Activated CD4-positive, alpha-beta memory T cell treated with anti-CD3 and anti-CD28 coated beads for 36 hours (primary cell): ENCODE results near the gene ZNF556. TPM values are rescaled to one million over a fixed set of nuclear protein-coding genes. Genes with fewer than 3 reads are reported as not detected.
"Not testable (repeated sequence)": the region's sequence is repeated elsewhere in the genome, so short reads cannot be mapped to it uniquely, and the experiment has no call there.

Experiments
- CTCF ChIA-PET: fragments of 350-600 bp; sonication (Branson Sonifier 250); formaldehyde crosslinking; loops from one replicate; lab custom pipeline; 2021; ENCODE audit warnings: antibody characterized with exemption, inconsistent platforms; lab: Charles Lee
- POLR2A ChIA-PET: fragments of 350-600 bp; sonication (Branson Sonifier 250); formaldehyde crosslinking; loops from one replicate; lab custom pipeline; 2021; ENCODE audit warnings: antibody characterized with exemption; lab: Charles Lee
- DNase-seq: peaks from one replicate; pipeline ENCODE4 v3.0.0-alpha.2; 2020
- H3K27ac Mint-ChIP-seq: one replicate; pipeline ENCODE4 v1.8.0; 2021; ENCODE audit warnings: mixed read lengths
- H3K27me3 Mint-ChIP-seq: one replicate; pipeline ENCODE4 v1.8.0; 2021; ENCODE audit warnings: mixed read lengths
- H3K36me3 Mint-ChIP-seq: one replicate; pipeline ENCODE4 v1.8.0; 2021; ENCODE audit warnings: mixed read lengths
- H3K4me1 Mint-ChIP-seq: one replicate; pipeline ENCODE4 v1.8.0; 2021; ENCODE audit warnings: low read depth, mixed read lengths
- H3K4me3 Mint-ChIP-seq: one replicate; pipeline ENCODE4 v1.8.0; 2021; ENCODE audit warnings: mild to moderate bottlenecking, mixed read lengths
- H3K9me3 Mint-ChIP-seq: one replicate; pipeline ENCODE4 v1.8.0; 2021; ENCODE audit warnings: mixed read lengths
- intact Hi-C: fragments of 100-400 bp; cut with micrococcal nuclease; formaldehyde crosslinking; loops from one replicate; pipeline ENCODE4 v1.15.1; 2023
- total RNA-seq, 2 experiments: library from RNA; stranded (reverse); gene quantifications; one replicate each; pipeline ENCODE4 v1.2.3, GENCODE V29; 2021

Gene ZNF556
- total RNA-seq, 2 experiments from 2014 or later: not detected

GRCh38 chr19:2887391-2887914 lies 20.3 kb downstream of the ZNF556 start:
- ChIA-PET POLR2A (no interaction called here), CTCF (interaction anchor here (0.6 to 3.1 kb wide), 23 partner anchors 12 to 239 kb away, joined by 3 to 34 read pairs (median 4); partner anchors contain the start of genes ZNF57 and ZNF77)
- intact Hi-C loops: loop anchor here (2.0 to 5.0 kb wide), 2 partner anchors 63 to 215 kb away; no protein-coding TSS in a partner anchor
- no peak overlapping the region for H3K27ac Mint-ChIP-seq
- no peaks in the 10 kb centered on the region for H3K27me3 Mint-ChIP-seq
- peaks cover 9% of the 10 kb centered on the region for H3K4me1 Mint-ChIP-seq
- no peaks in the 10 kb centered on the region for H3K36me3 Mint-ChIP-seq
- DNase-seq: no peak
- H3K9me3 Mint-ChIP-seq: no peaks in the 10 kb centered on the region
- no peak overlapping the region for H3K4me3 Mint-ChIP-seq

GRCh38 chr19:2888731-2889224 lies 21.6 kb downstream of the ZNF556 start:
- peak overlapping the region; percentile 70 for H3K27ac Mint-ChIP-seq
- H3K36me3 Mint-ChIP-seq: no peaks in the 10 kb centered on the region
- H3K4me1 Mint-ChIP-seq: peaks cover 9% of the 10 kb centered on the region
- ChIA-PET CTCF (interaction anchor here (0.5 to 3.1 kb wide), 5 partner anchors 19 to 215 kb away, joined by 3 to 34 read pairs (median 7); no protein-coding TSS in a partner anchor), POLR2A (no interaction called here)
- intact Hi-C loops: loop anchor here (5.0 kb wide), 1 partner anchor 214 kb away; no protein-coding TSS in a partner anchor
- H3K9me3 Mint-ChIP-seq: no peaks in the 10 kb centered on the region
- DNase-seq: peak; percentile 86
- no peaks in the 10 kb centered on the region for H3K27me3 Mint-ChIP-seq
- H3K4me3 Mint-ChIP-seq: peak overlapping the region; percentile 71

GRCh38 chr19:2890531-2890930 lies 23.4 kb downstream of the ZNF556 start:
- POLR2A ChIA-PET: not testable (repeated sequence)

GRCh38 chr19:2896694-2897093 lies 29.6 kb downstream of the ZNF556 start:
- intact Hi-C loops: no loop called here
- H3K4me3 Mint-ChIP-seq: no peak overlapping the region

More at GRCh38 chr19:2890531-2890930, 23.4 kb downstream of the ZNF556 start:
- CTCF ChIA-PET, H3K4me3 Mint-ChIP-seq, DNase-seq, H3K4me1 Mint-ChIP-seq, H3K27me3 Mint-ChIP-seq, H3K36me3 Mint-ChIP-seq, H3K27ac Mint-ChIP-seq, intact Hi-C loops, H3K9me3 Mint-ChIP-seq: not testable (repeated sequence)

GRCh38 chr19:2900296-2901252 lies 33.4 kb downstream of the ZNF556 start, which contains the start of gene ZNF57:
TSS of gene ZNF57 (plus strand) at chr19:2900928. CDS start at chr19:2901046, 118 bp downstream.
- intact Hi-C loops: loop anchor here (1.0 to 5.0 kb wide), 4 partner anchors 12 to 115 kb away; partner anchors contain the start of genes THOP1, ZNF555 and ZNF77
- Mint-ChIP-seq H3K9me3 (peaks cover 22% of the 10 kb centered on the region), H3K4me1 (peaks cover 20% of the 10 kb centered on the region), H3K27me3 (no peaks in the 10 kb centered on the region), H3K4me3 (peak within 1 kb of the TSS; percentile 98), H3K27ac (peak within 1 kb of the TSS; percentile 84), H3K36me3 (peaks cover 2% of the 10 kb centered on the region)
- CTCF ChIA-PET: interaction anchor here (0.6 to 1.4 kb wide), 8 partner anchors 12 to 384 kb away, joined by 3 to 8 read pairs (median 4); partner anchors contain the start of gene ZNF555
- DNase-seq: peak; percentile 99
- POLR2A ChIA-PET: interaction anchor here (0.7 to 1.9 kb wide), 4 partner anchors 8 to 135 kb away, joined by 3 to 14 read pairs (median 4); no protein-coding TSS in a partner anchor

More at GRCh38 chr19:2896694-2897093, 29.6 kb downstream of the ZNF556 start:
- peaks cover 7% of the 10 kb centered on the region for H3K4me1 Mint-ChIP-seq
- no peak for DNase-seq
- H3K27ac Mint-ChIP-seq: no peak overlapping the region
- ChIA-PET CTCF (interaction anchor here (0.6 kb wide), 1 partner anchor 66 kb away, joined by 3 read pairs; no protein-coding TSS in a partner anchor), POLR2A (no interaction called here)
- H3K27me3 Mint-ChIP-seq: no peaks in the 10 kb centered on the region
- peaks cover 22% of the 10 kb centered on the region for H3K9me3 Mint-ChIP-seq
- H3K36me3 Mint-ChIP-seq: peaks cover 2% of the 10 kb centered on the region

GRCh38 chr19:2902590-2903218 lies 35.6 kb downstream of the ZNF556 start:
- peaks cover 5% of the 10 kb centered on the region for H3K36me3 Mint-ChIP-seq
- ChIA-PET CTCF (interaction anchor here (0.6 kb wide), 1 partner anchor 725 kb away, joined by 3 read pairs; no protein-coding TSS in a partner anchor), POLR2A (no interaction called here)
- no peak overlapping the region for H3K27ac Mint-ChIP-seq
- H3K4me3 Mint-ChIP-seq: no peak overlapping the region
- H3K4me1 Mint-ChIP-seq: peaks cover 33% of the 10 kb centered on the region
- no peaks in the 10 kb centered on the region for H3K27me3 Mint-ChIP-seq
- DNase-seq: no peak
- intact Hi-C loops: loop anchor here (5.0 kb wide), 1 partner anchor 60 kb away; the partner anchor contains the start of gene ZNF555
- H3K9me3 Mint-ChIP-seq: peaks cover 3% of the 10 kb centered on the region

GRCh38 chr19:2903326-2903725 lies 36.2 kb downstream of the ZNF556 start:
- CTCF ChIA-PET, H3K27me3 Mint-ChIP-seq, H3K9me3 Mint-ChIP-seq, H3K4me3 Mint-ChIP-seq, DNase-seq, H3K27ac Mint-ChIP-seq, H3K36me3 Mint-ChIP-seq, POLR2A ChIA-PET: not testable (repeated sequence)
- intact Hi-C loops: loop anchor here (5.0 kb wide), 1 partner anchor 61 kb away; the partner anchor contains the start of gene ZNF555
- peaks cover 37% of the 10 kb centered on the region for H3K4me1 Mint-ChIP-seq

- intact Hi-C loops: no loop called here
- no peak overlapping the region for H3K4me3 Mint-ChIP-seq
- no peaks in the 10 kb centered on the region for H3K27me3 Mint-ChIP-seq
- H3K9me3 Mint-ChIP-seq: no peaks in the 10 kb centered on the region
- H3K4me1 Mint-ChIP-seq: peaks cover 42% of the 10 kb centered on the region
- no peak for DNase-seq
- ChIA-PET CTCF (interaction anchor here (1.0 kb wide), 1 partner anchor 18 kb away, joined by 4 read pairs; no protein-coding TSS in a partner anchor), POLR2A (no interaction called here)
- no peak overlapping the region for H3K27ac Mint-ChIP-seq
- H3K36me3 Mint-ChIP-seq: peaks cover 3% of the 10 kb centered on the region
These were observed 38.9 kb downstream of the ZNF556 start for GRCh38 chr19:2905918-2906519.

GRCh38 chr19:2906631-2907195 lies 39.6 kb downstream of the ZNF556 start:
- CTCF ChIA-PET: interaction anchor here (0.8 to 2.4 kb wide), 3 partner anchors 19 to 65 kb away, joined by 3 to 14 read pairs (median 4); partner anchors contain the start of gene ZNF555
- no peak for DNase-seq
- Mint-ChIP-seq H3K27me3 (no peaks in the 10 kb centered on the region), H3K36me3 (peaks cover 6% of the 10 kb centered on the region), H3K9me3 (no peaks in the 10 kb centered on the region), H3K4me3 (no peak overlapping the region), H3K27ac (no peak overlapping the region), H3K4me1 (peaks cover 43% of the 10 kb centered on the region)
- intact Hi-C loops: no loop called here
- POLR2A ChIA-PET: no interaction called here

GRCh38 chr19:2912306-2912705 lies 45.2 kb downstream of the ZNF556 start:
- DNase-seq: peak; percentile 71
- CTCF ChIA-PET: interaction anchor here (0.9 to 3.5 kb wide), 6 partner anchors 11 to 192 kb away, joined by 3 to 21 read pairs (median 4); partner anchors contain the start of gene ZNF57
- peak overlapping the region; percentile 94 for H3K27ac Mint-ChIP-seq
- peak overlapping the region; percentile 58 for H3K4me3 Mint-ChIP-seq
- intact Hi-C loops: loop anchor here (1.0 kb wide), 1 partner anchor 12 kb away; the partner anchor contains the start of gene ZNF57
- peaks cover 9% of the 10 kb centered on the region for H3K9me3 Mint-ChIP-seq
- H3K4me1 Mint-ChIP-seq: peaks cover 43% of the 10 kb centered on the region
- peaks cover 26% of the 10 kb centered on the region for H3K36me3 Mint-ChIP-seq
- POLR2A ChIA-PET: interaction anchor here (0.9 to 3.1 kb wide), 4 partner anchors 11 to 294 kb away, joined by 3 to 14 read pairs (median 4); partner anchors contain the start of gene ZNF57
- no peaks in the 10 kb centered on the region for H3K27me3 Mint-ChIP-seq
